SK-N-SH (cell line): Measurements from ENCODE around the gene ZFYVE21. TPM values are rescaled to one million over a fixed set of nuclear protein-coding genes. Genes with fewer than 3 reads are reported as not detected.

ENCODE experiments used
- CTCF ChIA-PET: fragments of 300-600, 350-600 bp; formaldehyde crosslinking; extraction: SDS; loops from one replicate; lab custom pipeline; 2021; lab: Yijun Ruan, JAX
- POLR2A ChIA-PET: fragments of 350-600 bp; sonication (Branson Sonifier 250); formaldehyde crosslinking; extraction: SDS; loops from one replicate; lab custom pipeline; 2020; ENCODE audit warnings: antibody characterized with exemption, inconsistent platforms; lab: Yijun Ruan, JAX
- DNase-seq: peaks from one replicate; pipeline ENCODE4 v3.0.0; 2012
- H2AFZ ChIP-seq: fragments of 200-600 bp; sonication (generic); 2 replicates; pipeline ENCODE4 v1.8.1; 2016; ENCODE audit warnings: antibody characterized with exemption, mild to moderate bottlenecking, low read depth
- H3F3A ChIP-seq: fragments of 200-600 bp; sonication (generic); replicated peaks from 2 replicates; pipeline ENCODE3; 2016; ENCODE audit warnings: antibody characterized with exemption, mild to moderate bottlenecking; ENCODE audit not compliant: insufficient read depth
- H3K27ac ChIP-seq, 2 experiments: fragments of 200-500 bp in 1 of 2; fragments of 200-600 bp in 1 of 2; sonication (Bioruptor generic) in 1 of 2; sonication (generic), shearing (Covaris generic) in 1 of 2; 2 replicates each; pipeline versions ENCODE4 v1.5.1 to v1.6.1; 2014 to 2016; ENCODE audit warnings: low read depth in 2 of 2, inconsistent platforms in 1 of 2, low read length in 1 of 2, mild to moderate bottlenecking in 1 of 2, mixed read lengths in 1 of 2
- H3K27me3 ChIP-seq: fragments of 200-600 bp; sonication (generic), shearing (Covaris generic); 2 replicates; pipeline ENCODE4 v1.6.1; 2016; ENCODE audit warnings: mixed run types; ENCODE audit not compliant: insufficient read depth
- H3K36me3 ChIP-seq, 2 experiments: fragments of 200-500 bp in 1 of 2; fragments of 200-600 bp in 1 of 2; sonication (Bioruptor generic) in 1 of 2; sonication (generic) in 1 of 2; replicated peaks in 1 of 2; 2 replicates each; pipeline versions ENCODE3 to v1.5.1; 2014 to 2016; ENCODE audit warnings: low read length in 1 of 2, mild to moderate bottlenecking in 1 of 2; ENCODE audit not compliant: insufficient read depth in 2 of 2, control insufficient read depth in 1 of 2
- H3K4me1 ChIP-seq, 2 experiments: fragments of 200-500 bp in 1 of 2; fragments of 200-600 bp in 1 of 2; sonication (Bioruptor generic) in 1 of 2; sonication (generic), shearing (Covaris generic) in 1 of 2; 2 replicates each; pipeline versions ENCODE4 v1.5.1 to v1.6.1; 2014 to 2016; ENCODE audit warnings: low read depth in 1 of 2, low read length in 1 of 2, mixed run types in 1 of 2; ENCODE audit not compliant: insufficient read depth in 2 of 2, control insufficient read depth in 1 of 2
- H3K4me2 ChIP-seq: fragments of 200-600 bp; sonication (generic), shearing (Covaris generic); 2 replicates; pipeline ENCODE4 v1.6.1; 2017; ENCODE audit warnings: mixed run types
- H3K4me3 ChIP-seq, 2 experiments: fragments of 200-500 bp in 1 of 2; fragments of 200-600 bp in 1 of 2; sonication (Bioruptor generic) in 1 of 2; sonication (generic), shearing (Covaris generic) in 1 of 2; 2 replicates each; pipeline versions ENCODE4 v1.5.1 to v1.8.1; 2014 to 2016; ENCODE audit warnings: low read depth in 2 of 2, inconsistent platforms in 1 of 2, low read length in 1 of 2, mild to moderate bottlenecking in 1 of 2, mixed read lengths in 1 of 2, moderate library complexity in 1 of 2
- H3K79me2 ChIP-seq: fragments of 200-600 bp; sonication (generic); 2 replicates; pipeline ENCODE4 v1.8.1; 2017; ENCODE audit warnings: mild to moderate bottlenecking; ENCODE audit not compliant: insufficient read depth
- H3K9ac ChIP-seq: fragments of 200-600 bp; sonication (generic); 2 replicates; pipeline ENCODE4 v1.6.1; 2017; ENCODE audit warnings: mixed run types
- H3K9me2 ChIP-seq: fragments of 200-600 bp; sonication (generic); 2 replicates; pipeline ENCODE4 v1.6.1; 2017; ENCODE audit warnings: mixed run types
- H3K9me3 ChIP-seq: fragments of 200-600 bp; sonication (generic); 2 replicates; pipeline ENCODE4 v1.6.1; 2017; ENCODE audit warnings: mixed run types, mild to moderate bottlenecking, moderate library complexity
- H4K20me1 ChIP-seq: fragments of 200-600 bp; sonication (generic); 2 replicates; pipeline ENCODE4 v1.6.1; 2017; ENCODE audit warnings: mild to moderate bottlenecking, mixed run types; ENCODE audit not compliant: insufficient read depth
- CHD2 ChIP-seq: fragments of 150-350 bp; IDR thresholded peaks from 2 replicates; pipeline ENCODE4 v1.6.1; 2018; ENCODE audit warnings: low read length; ENCODE audit not compliant: partially characterized antibody
- CTCF ChIP-seq: fragments of 200-600 bp; sonication (generic); IDR thresholded peaks from 2 replicates; pipeline ENCODE4 v1.6.1; 2017; ENCODE audit warnings: antibody characterized with exemption, mild to moderate bottlenecking, moderate library complexity
- ELF1 ChIP-seq: IDR thresholded peaks from 2 replicates; pipeline ENCODE4 v1.4.0; 2012
- FOSL2 ChIP-seq: IDR thresholded peaks from 2 replicates; pipeline ENCODE4 v1.4.0; 2012; ENCODE audit warnings: low read depth, mild to moderate bottlenecking, moderate library complexity, borderline replicate concordance
- FOXM1 ChIP-seq: IDR thresholded peaks from 2 replicates; pipeline ENCODE4 v1.4.0; 2012; ENCODE audit warnings: low read depth, mild to moderate bottlenecking
- GABPA ChIP-seq: IDR thresholded peaks from 2 replicates; pipeline ENCODE4 v1.4.0; 2012; ENCODE audit warnings: low read depth, mild to moderate bottlenecking
- IRF3 ChIP-seq: fragments of 150-350 bp; IDR thresholded peaks from 2 replicates; pipeline ENCODE4 v1.6.1; 2016; ENCODE audit warnings: mild to moderate bottlenecking, low read depth, low read length
- MAX ChIP-seq: IDR thresholded peaks from 2 replicates; pipeline ENCODE4 v1.4.0; 2012; ENCODE audit warnings: low read depth
- NFIC ChIP-seq: IDR thresholded peaks from 2 replicates; pipeline ENCODE4 v1.4.0; 2012; ENCODE audit warnings: borderline replicate concordance
- NRF1 ChIP-seq: IDR thresholded peaks from 2 replicates; pipeline ENCODE4 v1.6.1; 2012; ENCODE audit warnings: low read depth, mild to moderate bottlenecking, low read length
- POLR2AphosphoS5 ChIP-seq: IDR thresholded peaks from 2 replicates; pipeline ENCODE4 v1.6.1; 2012; ENCODE audit warnings: low read depth, low read length
- RAD21 ChIP-seq: IDR thresholded peaks from 2 replicates; pipeline ENCODE4 v1.6.1; 2012; ENCODE audit warnings: mild to moderate bottlenecking, low read length
- RCOR1 ChIP-seq: fragments of 150-350 bp; IDR thresholded peaks from 2 replicates; pipeline ENCODE4 v1.6.1; 2017; ENCODE audit warnings: antibody characterized with exemption, low read length
- REST ChIP-seq: IDR thresholded peaks from 2 replicates; pipeline ENCODE4 v1.6.1; 2012; ENCODE audit warnings: mild to moderate bottlenecking, low read depth, low read length, moderate library complexity
- USF1 ChIP-seq: IDR thresholded peaks from 2 replicates; pipeline ENCODE4 v1.4.0; 2012; ENCODE audit warnings: low read depth, borderline replicate concordance
- USF2 ChIP-seq: fragments of 150-350 bp; IDR thresholded peaks from 2 replicates; pipeline ENCODE4 v1.6.1; 2017; ENCODE audit warnings: antibody characterized with exemption, low read length, low read depth, borderline replicate concordance
- WGBS: methylation state at CpG from one replicate; pipeline ENCODE4 v1.1.6; 2017; ENCODE audit warnings: low lambda C conversion rate; 5-methylcytosine and 5-hydroxymethylcytosine counted together
- polyA plus RNA-seq, 3 experiments: library from polyadenylated mRNA; depleted of rRNA; stranded (reverse); fragments of >200 nt; gene quantifications; 2 replicates each; pipeline ENCODE4 v1.2.3, GENCODE V29; 2012

ZFYVE21 gene
- polyA plus RNA-seq, 1 of the 3 experiments (the other 2 are of a cell fraction) = 82.1 TPM

- POLR2A ChIA-PET = no interaction called here
- Histone ChIP-seq H3K79me2 (peaks cover 70% of the 10 kb centered on the region), H2AFZ (no peak overlapping the region), H3K4me1 (no peaks in the 10 kb centered on the region), H3K36me3 (peaks cover 81 to 84% of the 10 kb centered on the region in 2 experiments), H3K9ac (no peak overlapping the region), H3K9me3 (no peaks in the 10 kb centered on the region), H3K4me3 (no peak overlapping the region), H3K27ac (no peak overlapping the region), H4K20me1 (no peaks in the 10 kb centered on the region), H3K4me2 (no peak overlapping the region), H3K27me3 (no peaks in the 10 kb centered on the region), H3K9me2 (no peaks in the 10 kb centered on the region), H3F3A (peaks cover 14% of the 10 kb centered on the region)
- no peak for DNase-seq
- CTCF ChIA-PET = no interaction called here
- TF ChIP-seq FOSL2 (no peak), NFIC (no peak), USF2 (no peak), CHD2 (no peak), RCOR1 (no peak), CTCF (no peak), RAD21 (no peak), IRF3 (no peak), FOXM1 (no peak), MAX (no peak), REST (no peak), NRF1 (no peak), USF1 (no peak), ELF1 (no peak), POLR2AphosphoS5 (no peak), GABPA (no peak)
- 83% methylated on average over 15 of the region's 15 CpGs for WGBS
These were observed 32.5 kb upstream of the ZFYVE21 start for GRCh38 chr14:103683139-103683538.
